HG03066 (cell line): Measurements from ENCODE around the gene TMEFF2.
"Not testable (repeated sequence)": the region's sequence is repeated elsewhere in the genome, so short reads cannot be mapped to it uniquely, and the experiment has no call there.

ENCODE experiments used
- ATAC-seq: cut with Tn5 transposase; IDR thresholded peaks from one replicate; pipeline ENCODE4 v1.9.1; 2021; ENCODE audit warnings: low read depth; ENCODE audit not compliant: unreplicated experiment

Gene TMEFF2

DNA sequence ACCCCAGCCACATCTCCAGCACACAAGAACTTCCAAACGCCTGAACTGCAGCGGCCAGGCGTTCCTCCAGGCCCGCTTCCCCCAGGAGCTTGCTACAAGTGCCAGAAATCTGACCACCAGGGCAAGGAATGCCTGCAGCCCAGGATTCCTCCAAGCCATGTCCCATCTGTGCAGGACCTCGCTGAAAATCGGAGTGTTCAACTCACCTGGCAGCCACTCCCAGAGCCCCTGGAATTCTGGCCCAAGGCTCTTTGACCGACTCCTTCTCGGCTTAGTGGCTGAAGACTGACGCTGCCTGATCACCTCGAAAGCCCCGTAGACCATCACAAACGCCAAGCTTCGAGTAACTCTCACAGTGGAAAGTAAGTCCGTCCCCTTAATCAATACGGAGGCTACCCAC is 62.1 kb downstream of the TMEFF2 start:
- ATAC-seq: not testable (repeated sequence)

DNA sequence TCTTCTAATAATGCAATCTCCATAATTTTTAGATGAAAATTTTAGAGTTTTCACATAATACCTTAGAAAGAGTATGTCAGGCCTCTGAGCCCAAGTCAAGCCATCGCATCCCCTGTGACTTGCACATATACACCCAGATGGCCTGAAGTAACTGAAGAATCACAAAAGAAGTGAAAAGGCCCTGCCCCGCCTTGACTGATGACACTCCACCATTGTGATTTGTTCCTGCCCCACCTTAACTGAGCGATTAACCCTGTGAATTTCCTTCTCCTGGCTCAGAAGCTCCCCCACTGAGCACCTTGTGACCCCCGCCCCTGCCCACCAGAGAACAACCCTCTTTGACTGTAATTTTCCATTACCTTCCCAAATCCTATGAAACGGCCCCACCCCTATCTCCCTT is 64.4 kb downstream of the TMEFF2 start:
- ATAC-seq: not testable (repeated sequence)

DNA sequence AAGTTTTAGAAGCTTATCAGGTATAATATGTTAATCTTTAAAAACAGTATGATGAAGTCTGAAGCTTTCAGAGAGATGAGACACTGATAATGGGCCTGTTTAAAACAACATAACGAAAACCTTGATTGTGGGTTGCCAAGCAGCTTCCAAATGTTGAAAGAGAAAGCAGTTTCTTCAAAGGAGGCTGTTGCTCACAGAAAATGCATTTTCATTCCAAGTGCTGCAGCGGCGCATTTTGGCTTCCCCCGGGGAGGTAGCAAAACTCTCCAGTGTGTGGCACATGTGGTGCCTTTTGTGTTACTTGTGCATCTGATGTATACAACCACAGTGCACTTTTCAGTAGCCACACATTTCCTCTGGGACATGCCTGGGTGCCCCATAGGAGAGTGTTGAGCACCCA is 66.1 kb downstream of the TMEFF2 start:
- no peak for ATAC-seq

GRCh38 chr2:192127434-192127833 is 67.3 kb downstream of the TMEFF2 start:
- ATAC-seq: no peak

- no peak for ATAC-seq
These were observed 67.8 kb downstream of the TMEFF2 start for GRCh38 chr2:192126912-192127311.

GRCh38 chr2:192126426-192126825 is 68.3 kb downstream of the TMEFF2 start:
- no peak for ATAC-seq

GRCh38 chr2:192124571-192124970 is 70.2 kb downstream of the TMEFF2 start:
- no peak for ATAC-seq

GRCh38 chr2:192123847-192124246 is 70.9 kb downstream of the TMEFF2 start:
- no peak for ATAC-seq

DNA sequence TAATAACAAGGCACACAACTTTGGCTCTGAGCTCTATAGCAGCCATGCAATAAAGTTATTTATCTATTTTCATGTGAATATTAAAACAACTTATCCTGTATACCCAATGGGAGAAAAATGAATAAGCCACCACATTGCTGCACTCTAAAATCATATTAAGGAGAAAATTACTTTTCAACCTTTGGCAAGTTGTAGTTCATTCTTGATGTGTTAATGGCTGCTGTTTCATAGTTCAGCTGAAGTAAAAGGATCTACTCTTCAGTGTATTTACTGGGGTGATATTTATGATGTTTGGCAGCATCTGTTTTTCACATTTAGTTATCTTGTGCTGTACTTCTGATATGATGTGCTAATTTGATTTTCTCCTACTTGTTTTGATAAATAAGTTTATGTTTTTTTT is 71.8 kb downstream of the TMEFF2 start:
- no peak for ATAC-seq

GRCh38 chr2:192122141-192122540 is 72.6 kb downstream of the TMEFF2 start:
- ATAC-seq: no peak

GRCh38 chr2:192119536-192119935 is 75.2 kb downstream of the TMEFF2 start:
- no peak for ATAC-seq

- no peak for ATAC-seq
These were observed 77.0 kb downstream of the TMEFF2 start for GRCh38 chr2:192117705-192118104.

GRCh38 chr2:192111536-192111935 is 83.2 kb downstream of the TMEFF2 start:
- ATAC-seq: not testable (repeated sequence)

DNA sequence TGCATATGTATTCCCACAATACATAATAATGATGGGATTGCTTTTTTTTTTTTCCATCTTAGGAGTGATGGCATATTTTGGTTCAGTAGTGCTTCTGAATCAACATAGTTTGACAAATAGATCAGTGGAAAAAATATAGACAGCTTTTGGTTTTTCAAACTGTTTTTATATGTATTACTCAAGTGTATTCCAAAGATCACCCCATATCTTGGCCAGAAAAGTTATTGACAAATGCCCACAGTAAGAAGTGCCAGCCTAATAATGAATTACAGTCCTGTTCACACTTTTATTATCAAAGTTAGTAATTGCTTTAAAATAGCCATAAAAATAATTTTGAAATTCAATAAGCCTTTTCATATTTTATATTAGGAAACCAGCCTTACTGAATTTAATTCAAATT is 95.0 kb downstream of the TMEFF2 start:
- ATAC-seq: no peak

- no peak for ATAC-seq
These were observed 95.8 kb downstream of the TMEFF2 start for GRCh38 chr2:192098814-192099491.

DNA sequence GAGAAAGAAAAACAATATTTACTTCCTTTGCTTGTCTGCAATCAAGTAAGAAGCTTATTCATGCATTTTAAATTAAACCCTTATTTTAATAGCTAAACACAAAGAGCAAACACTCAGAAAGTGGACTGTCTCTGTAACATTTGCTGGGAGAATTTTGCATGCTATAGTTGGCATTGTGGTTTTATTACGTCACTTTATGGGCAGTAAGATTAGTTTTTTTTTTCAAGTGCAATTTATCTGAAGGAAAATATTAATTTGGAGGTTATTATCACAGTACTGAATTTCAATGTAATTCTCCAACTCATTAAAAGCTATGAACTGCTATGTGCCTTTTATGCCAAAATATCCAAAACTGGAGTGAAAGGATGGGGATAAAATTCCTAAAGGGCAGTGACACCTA is 103.3 kb downstream of the TMEFF2 start:
- ATAC-seq: no peak

DNA sequence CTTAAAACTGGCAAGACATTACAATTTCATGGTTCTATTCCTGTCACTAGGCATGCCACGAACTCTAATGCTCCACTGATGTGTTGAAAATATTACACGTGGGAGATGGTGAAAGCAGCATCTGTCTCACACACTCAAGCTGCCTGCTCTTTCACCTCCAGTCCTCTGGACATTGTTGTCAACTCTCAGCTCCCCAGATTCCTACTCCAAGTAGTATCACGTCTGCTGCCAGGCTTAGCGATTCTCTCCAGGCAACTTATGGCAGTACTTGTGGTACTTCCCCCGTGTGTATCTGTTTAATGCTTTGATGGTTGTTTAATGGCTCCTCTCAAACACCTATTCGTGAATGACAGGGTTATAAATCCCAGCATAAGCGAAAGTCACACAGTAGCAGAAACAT is 103.8 kb downstream of the TMEFF2 start:
- no peak for ATAC-seq

GRCh38 chr2:192087398-192087958 is 107.3 kb downstream of the TMEFF2 start:
- ATAC-seq: no peak

GRCh38 chr2:192082121-192082520 is 112.6 kb downstream of the TMEFF2 start:
- no peak for ATAC-seq

DNA sequence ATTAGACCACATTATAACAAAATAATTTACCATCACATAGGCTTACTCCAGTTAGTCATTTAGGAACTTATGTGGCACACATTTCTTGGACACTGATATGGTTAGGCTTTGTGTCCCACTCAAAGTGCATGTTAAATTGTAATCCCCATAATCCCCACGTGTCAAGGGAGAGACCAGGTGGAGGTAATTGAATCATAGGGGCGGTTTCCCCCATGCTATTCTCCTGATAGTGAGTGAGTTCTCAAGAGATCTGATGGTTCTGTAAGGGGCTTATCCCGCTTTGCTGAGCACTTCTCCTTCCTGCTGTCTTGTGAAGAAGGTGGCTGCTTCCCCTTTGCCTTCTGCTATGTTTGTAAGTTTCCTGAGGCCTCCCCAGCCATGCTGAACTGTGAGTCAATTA is 114.6 kb downstream of the TMEFF2 start:
- ATAC-seq: not testable (repeated sequence)

DNA sequence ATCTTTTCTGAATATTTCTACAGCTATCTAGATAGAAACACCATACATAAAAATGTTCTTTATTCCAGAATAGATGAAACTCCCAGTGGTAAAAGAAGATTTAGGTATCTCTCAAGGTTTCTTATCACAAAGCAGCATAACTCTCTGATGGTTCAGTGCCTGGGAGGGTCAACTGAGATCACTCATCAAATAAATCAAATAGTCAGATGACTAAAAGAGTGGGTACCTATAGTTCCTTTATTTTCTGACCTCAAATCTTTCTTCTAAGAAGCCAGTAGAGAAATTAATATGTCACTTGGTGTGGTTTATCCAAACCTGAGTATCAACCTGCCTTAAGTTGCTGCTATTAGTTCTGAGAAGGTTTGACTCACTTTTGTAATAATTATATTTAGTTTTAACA is 120.9 kb downstream of the TMEFF2 start:
- no peak for ATAC-seq

GRCh38 chr2:192072778-192073177 is 122.0 kb downstream of the TMEFF2 start:
- ATAC-seq: no peak

DNA sequence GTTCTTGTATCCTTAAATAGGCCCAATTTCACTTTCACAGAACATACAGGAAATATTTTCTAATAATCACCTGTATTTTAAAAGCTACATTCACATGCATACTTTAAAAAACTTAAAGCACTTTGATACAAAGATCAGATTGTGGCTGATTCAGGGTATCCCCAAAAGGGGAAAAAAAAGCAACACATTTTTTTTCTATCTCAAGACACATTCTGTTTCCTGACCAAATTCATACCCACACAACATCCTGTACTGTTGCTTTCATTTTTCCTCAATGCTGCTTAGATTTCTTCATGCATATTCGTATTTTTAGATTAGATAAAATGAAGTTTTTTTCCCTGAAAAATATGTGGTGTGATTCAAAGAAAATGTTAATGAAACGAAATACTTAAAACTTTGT is 122.5 kb downstream of the TMEFF2 start:
- ATAC-seq: no peak
